Astrocyte of the spinal cord (primary cell): ENCODE data around the gene TBX10.

Experiments used
- DNase-seq: peaks from one replicate; pipeline ENCODE4 v3.0.0; 2011; ENCODE audit warnings: low read depth, low spot score
- H3K4me3 ChIP-seq: 2 replicates; pipeline ENCODE4 v1.5.1; 2011; ENCODE audit warnings: low read depth, mild to moderate bottlenecking, low read length, moderate library complexity
- CTCF ChIP-seq: IDR thresholded peaks from 2 replicates; pipeline ENCODE4 v1.5.1; 2012; ENCODE audit warnings: low read depth, mild to moderate bottlenecking, low read length, inconsistent platforms
- in situ Hi-C: cut with HindIII; loops from 2 replicates; pipeline ENCODE4 v1.10.0; 2017; ENCODE audit warnings: low sequenced_read_pairs

TBX10 gene

DNA sequence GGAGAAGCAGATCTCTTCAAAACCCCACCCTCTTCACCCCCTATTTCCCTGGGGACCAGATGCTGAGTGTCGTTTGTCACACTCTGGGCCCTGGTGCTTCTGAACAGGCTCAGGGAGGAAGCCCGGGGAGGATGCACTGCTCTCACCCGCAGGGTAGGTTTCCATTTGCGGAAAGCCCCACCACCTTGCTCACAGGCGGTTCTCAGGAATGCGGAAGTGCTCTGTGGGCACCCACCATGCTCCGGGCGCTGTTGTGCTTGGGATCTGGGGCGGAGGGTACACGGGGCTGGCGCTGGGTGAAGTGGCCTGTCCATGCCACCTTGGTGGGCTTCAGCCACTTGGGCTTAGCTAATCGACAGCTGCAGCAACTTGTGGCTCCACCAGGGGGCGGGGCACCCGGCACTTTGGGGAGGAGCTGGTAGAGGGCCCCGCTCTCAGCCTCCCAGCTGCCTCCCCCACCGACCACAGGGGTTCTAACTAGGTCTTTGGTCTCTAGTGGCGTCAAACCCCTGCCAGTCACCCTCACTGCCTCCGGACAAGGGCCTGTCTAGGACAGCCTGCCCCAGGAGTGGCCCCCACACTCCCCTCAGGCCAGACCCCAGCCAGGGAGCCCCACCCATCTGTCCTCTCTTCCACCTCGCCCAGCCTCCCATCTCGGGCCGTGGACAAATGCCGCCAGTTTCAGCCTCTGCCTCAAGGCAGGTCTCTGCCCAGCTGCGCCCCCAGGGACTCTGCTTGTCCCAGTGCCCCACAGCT lies 25.4 kb downstream of the TBX10 start:
- DNase-seq = peak; percentile 29
- H3K4me3 ChIP-seq = peak overlapping the region; percentile 13
- in situ Hi-C loops = no loop called here
- TF ChIP-seq CTCF = peak; percentile 82

GRCh38 chr11:67613313-67613959 lies 26.1 kb downstream of the TBX10 start:
- in situ Hi-C loops = no loop called here
- no peak overlapping the region for H3K4me3 ChIP-seq
- no peak for TF ChIP-seq CTCF
- no peak for DNase-seq

GRCh38 chr11:67612751-67613150 lies 26.8 kb downstream of the TBX10 start:
- no peak overlapping the region for H3K4me3 ChIP-seq
- no peak for TF ChIP-seq CTCF
- no peak for DNase-seq
- in situ Hi-C loops = no loop called here

DNA sequence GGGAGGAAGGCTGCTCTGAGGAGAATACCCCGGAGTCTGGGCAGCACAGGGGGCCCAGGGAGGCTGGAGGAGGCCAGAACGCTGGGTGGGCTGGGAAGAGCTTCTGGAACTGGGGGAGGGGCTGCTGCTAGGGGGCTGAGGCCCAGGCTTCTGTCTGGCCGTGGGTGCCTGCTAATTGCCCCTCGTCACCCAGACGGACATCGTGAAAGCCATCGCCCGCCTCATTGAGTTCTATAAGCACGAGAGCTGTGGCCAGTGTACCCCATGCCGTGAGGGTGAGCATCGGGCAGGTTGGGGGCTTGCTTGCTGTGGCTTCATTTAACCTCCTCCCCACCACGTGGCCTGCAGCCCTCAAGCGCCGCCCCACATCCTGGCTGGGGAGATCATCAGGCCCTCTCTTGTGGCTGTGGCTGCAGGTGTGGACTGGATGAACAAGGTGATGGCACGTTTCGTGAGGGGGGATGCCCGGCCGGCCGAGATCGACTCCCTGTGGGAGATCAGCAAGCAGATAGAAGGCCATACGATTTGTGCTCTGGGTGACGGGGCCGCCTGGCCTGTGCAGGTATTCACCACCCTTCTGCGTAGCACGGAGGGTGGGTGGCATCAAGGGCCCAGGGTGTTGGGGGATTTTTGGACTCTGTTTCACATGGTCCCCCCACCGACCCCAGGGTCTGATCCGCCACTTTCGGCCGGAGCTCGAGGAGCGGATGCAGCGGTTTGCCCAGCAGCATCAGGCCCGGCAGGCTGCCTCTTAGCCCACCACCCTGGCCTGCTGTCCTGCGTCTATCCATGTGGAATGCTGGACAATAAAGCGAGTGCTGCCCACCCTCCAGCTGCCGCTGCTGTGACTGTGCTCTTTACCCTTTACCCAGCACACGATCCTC lies 27.6 kb downstream of the TBX10 start:
- no peak overlapping the region for H3K4me3 ChIP-seq
- TF ChIP-seq CTCF = no peak
- no peak for DNase-seq
- in situ Hi-C loops = no loop called here

DNA sequence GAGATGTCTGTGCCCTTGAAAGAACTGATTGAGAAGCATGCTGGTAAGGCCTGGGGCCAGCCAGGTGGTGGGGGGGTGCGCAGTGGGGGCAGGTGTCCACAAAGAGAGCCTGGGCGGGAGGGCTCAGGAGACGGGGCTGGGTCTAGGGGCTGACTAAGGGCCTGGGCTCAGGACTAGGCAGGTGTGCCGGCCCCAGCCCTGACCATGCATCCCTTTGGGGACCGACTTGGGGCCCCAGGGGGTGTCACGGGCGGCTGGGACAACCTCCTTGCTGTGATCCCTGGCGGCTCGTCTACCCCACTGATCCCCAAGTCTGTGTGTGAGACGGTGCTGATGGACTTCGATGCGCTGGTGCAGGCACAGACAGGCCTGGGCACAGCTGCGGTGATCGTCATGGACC lies 28.4 kb downstream of the TBX10 start:
- no peak for DNase-seq
- in situ Hi-C loops = no loop called here
- no peak for TF ChIP-seq CTCF
- no peak overlapping the region for H3K4me3 ChIP-seq

DNA sequence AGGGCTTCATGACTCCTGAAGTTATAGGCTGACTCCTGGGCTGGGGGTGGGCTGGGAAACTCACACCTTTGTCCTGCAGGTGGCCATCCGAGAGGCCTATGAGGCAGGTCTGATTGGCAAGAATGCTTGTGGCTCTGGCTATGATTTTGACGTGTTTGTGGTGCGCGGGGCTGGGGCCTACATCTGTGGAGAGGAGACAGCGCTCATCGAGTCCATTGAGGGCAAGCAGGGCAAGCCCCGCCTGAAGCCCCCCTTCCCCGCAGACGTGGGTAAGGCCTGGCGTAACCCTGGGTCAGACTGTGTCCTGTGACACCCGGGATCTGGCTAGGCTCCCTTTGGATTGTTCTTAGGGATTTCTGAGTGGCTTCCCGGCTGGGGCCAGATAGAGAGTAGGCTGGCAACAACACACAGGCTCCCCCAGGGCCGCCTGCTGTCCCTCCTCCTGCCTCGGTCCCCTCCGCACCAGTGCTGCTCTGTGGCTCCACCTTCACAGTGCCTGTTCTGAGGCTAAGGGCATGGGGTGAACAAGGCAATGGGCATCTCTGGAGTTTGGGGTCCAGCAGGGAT lies 29.2 kb downstream of the TBX10 start:
- no peak overlapping the region for H3K4me3 ChIP-seq
- no peak for TF ChIP-seq CTCF
- in situ Hi-C loops = no loop called here
- no peak for DNase-seq
